Esophagus squamous epithelium (tissue), 4 donors: Measurements from ENCODE around the gene C4orf36.

Source experiments
- CTCF ChIP-seq, 6 experiments: fragments of 450-650 bp in 4 of 6; fragments of 200-600 bp in 2 of 6; sonication (generic) in 2 of 6; IDR thresholded peaks; one replicate each; pipeline ENCODE4 v1.5.1; 2016 to 2019; ENCODE audit warnings: antibody characterized with exemption in 6 of 6, mild to moderate bottlenecking in 4 of 6, moderate library complexity in 4 of 6
- POLR2A ChIP-seq, 4 donors: fragments of 450-650 bp; IDR thresholded peaks; one replicate each; pipeline ENCODE4 v1.6.1; 2017; ENCODE audit warnings: antibody characterized with exemption in 4 of 4, mild to moderate bottlenecking in 4 of 4, moderate library complexity in 3 of 4

GRCh38 chr4:86926435-86927086 is 34.3 kb upstream of the C4orf36 start:
- TF ChIP-seq CTCF (IDR thresholded peaks at IDR 0.05) (no peak), POLR2A (IDR thresholded peaks at IDR 0.05) (no peak)
